K562 (cell line): ENCODE data around the gene SRGAP3.

Experiments used
- EZH2 ChIP-seq: IDR thresholded peaks from 2 replicates; pipeline ENCODE4 v1.6.1; 2012; ENCODE audit warnings: low read depth, mild to moderate bottlenecking, inconsistent platforms, low read length, borderline replicate concordance
- FOXA3 ChIP-seq, 2 experiments: fragments of 450-650 bp in 1 of 2; sonication (generic) in 1 of 2; formaldehyde crosslinking; IDR thresholded peaks in 1 of 2; conservative IDR thresholded peaks in 1 of 2; 2 replicates each; pipeline versions ENCODE4 v1.4.0 to v1.8.0; 2020 to 2022; ENCODE audit warnings: mild to moderate bottlenecking in 2 of 2, missing genetic modification reagents in 1 of 2
- PHF8 ChIP-seq: fragments of 200-600 bp; sonication (generic); IDR thresholded peaks from 2 replicates; pipeline ENCODE4 v1.6.1; 2012; ENCODE audit warnings: mixed run types, mild to moderate bottlenecking, inconsistent platforms, low read length, moderate library complexity, borderline replicate concordance
- RAD51 ChIP-seq: fragments of 450-650 bp; IDR thresholded peaks from 2 replicates; pipeline ENCODE4 v1.7.1; 2016; ENCODE audit warnings: low read depth, mild to moderate bottlenecking, borderline replicate concordance
- ZNF717 ChIP-seq: fragments of 250-450 bp; sonication (Bioruptor Pico); IDR thresholded peaks from 2 replicates; pipeline ENCODE4 v1.5.0; 2021
- TF ChIP-seq, protein P1 (sequence below): sonication (generic); formaldehyde crosslinking; IDR thresholded peaks from 2 replicates; pipeline ENCODE4 v1.8.1; 2023; ENCODE audit warnings: mild to moderate bottlenecking, missing genetic modification reagents
- TF ChIP-seq, protein P2 (sequence below), 3 experiments: IDR thresholded peaks in 2 of 3; conservative IDR thresholded peaks in 1 of 3; 2 replicates each; pipeline ENCODE4 v1.5.1; 2011 to 2012; ENCODE audit warnings: low read length in 3 of 3, mild to moderate bottlenecking in 3 of 3, control low read depth in 2 of 3, improper control_type of control experiment in 1 of 3, inconsistent platforms in 1 of 3, low read depth in 1 of 3, mixed read lengths in 1 of 3, moderate library complexity in 1 of 3; ENCODE audit not compliant: insufficient read depth in 2 of 3
- TF ChIP-seq, protein P3 (sequence below): sonication (generic); formaldehyde crosslinking; IDR thresholded peaks from 2 replicates; pipeline ENCODE4 v1.4.0; 2020; ENCODE audit warnings: mild to moderate bottlenecking, missing genetic modification reagents
- TF ChIP-seq, protein P4 (sequence below): sonication (generic); formaldehyde crosslinking; IDR thresholded peaks from 2 replicates; pipeline ENCODE4 v1.9.0; 2022; ENCODE audit warnings: mild to moderate bottlenecking, missing genetic modification reagents

DNA sequence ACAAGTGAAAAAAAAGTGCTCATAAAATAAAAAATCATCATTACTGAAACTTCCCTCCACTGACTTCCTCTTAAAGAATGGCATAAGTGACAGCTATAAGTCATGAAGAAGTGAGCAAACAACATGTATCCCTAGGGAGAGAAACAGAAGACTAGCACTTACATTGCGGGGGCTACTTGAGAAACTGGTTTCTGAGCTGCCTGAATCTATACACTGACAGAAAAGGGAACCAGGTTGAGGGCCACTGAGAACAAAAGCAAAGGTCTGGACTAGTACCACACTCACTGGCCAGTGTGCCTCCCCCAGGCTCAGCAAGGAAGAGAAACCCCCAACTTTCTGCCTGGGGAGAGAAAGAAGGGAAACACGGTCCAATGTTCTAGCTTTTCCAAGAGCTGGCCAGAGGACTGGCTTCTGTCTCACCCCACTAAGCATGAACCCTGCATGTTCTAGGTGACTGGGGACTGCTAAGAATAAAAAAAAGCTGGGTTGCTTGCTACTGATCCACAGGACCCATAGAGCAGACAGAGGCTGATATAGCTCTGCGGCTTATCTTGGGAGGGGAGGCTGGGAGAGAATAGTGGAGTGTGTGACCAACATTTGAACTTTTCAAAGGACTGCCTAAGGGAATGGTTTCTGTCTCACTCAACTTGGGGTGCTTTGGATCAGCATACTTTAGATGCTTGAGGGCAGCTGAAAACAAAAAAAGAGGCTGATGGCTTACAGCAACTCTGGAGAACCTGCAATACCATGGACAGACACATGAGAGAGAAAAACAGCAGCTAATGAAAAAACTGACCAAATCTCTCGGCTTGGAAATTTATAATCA is 294.3 kb downstream of the SRGAP3 start:
- TF ChIP-seq, protein P1, sequence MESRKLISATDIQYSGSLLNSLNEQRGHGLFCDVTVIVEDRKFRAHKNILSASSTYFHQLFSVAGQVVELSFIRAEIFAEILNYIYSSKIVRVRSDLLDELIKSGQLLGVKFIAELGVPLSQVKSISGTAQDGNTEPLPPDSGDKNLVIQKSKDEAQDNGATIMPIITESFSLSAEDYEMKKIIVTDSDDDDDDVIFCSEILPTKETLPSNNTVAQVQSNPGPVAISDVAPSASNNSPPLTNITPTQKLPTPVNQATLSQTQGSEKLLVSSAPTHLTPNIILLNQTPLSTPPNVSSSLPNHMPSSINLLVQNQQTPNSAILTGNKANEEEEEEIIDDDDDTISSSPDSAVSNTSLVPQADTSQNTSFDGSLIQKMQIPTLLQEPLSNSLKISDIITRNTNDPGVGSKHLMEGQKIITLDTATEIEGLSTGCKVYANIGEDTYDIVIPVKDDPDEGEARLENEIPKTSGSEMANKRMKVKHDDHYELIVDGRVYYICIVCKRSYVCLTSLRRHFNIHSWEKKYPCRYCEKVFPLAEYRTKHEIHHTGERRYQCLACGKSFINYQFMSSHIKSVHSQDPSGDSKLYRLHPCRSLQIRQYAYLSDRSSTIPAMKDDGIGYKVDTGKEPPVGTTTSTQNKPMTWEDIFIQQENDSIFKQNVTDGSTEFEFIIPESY (CRISPR knock-in tag) = no peak
- TF ChIP-seq ZNF717 (CRISPR knock-in tag) = no peak
- TF ChIP-seq PHF8 = no peak
- TF ChIP-seq, protein P2, sequence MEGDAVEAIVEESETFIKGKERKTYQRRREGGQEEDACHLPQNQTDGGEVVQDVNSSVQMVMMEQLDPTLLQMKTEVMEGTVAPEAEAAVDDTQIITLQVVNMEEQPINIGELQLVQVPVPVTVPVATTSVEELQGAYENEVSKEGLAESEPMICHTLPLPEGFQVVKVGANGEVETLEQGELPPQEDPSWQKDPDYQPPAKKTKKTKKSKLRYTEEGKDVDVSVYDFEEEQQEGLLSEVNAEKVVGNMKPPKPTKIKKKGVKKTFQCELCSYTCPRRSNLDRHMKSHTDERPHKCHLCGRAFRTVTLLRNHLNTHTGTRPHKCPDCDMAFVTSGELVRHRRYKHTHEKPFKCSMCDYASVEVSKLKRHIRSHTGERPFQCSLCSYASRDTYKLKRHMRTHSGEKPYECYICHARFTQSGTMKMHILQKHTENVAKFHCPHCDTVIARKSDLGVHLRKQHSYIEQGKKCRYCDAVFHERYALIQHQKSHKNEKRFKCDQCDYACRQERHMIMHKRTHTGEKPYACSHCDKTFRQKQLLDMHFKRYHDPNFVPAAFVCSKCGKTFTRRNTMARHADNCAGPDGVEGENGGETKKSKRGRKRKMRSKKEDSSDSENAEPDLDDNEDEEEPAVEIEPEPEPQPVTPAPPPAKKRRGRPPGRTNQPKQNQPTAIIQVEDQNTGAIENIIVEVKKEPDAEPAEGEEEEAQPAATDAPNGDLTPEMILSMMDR (IDR thresholded peaks at IDR 0.05 in 2 of 3, conservative IDR thresholded peaks at IDR 0.05 in 1 of 3; ENCODE audit: insufficient read depth in 2 of 3, low read depth in 1 of 3, low read length in 3 of 3) = no peak
- no peak for TF ChIP-seq RAD51
- TF ChIP-seq EZH2 = no peak
- TF ChIP-seq FOXA3 (CRISPR knock-in tag; conservative IDR thresholded peaks at IDR 0.05 in 1 of 2, IDR thresholded peaks at IDR 0.05 in 1 of 2) = no peak
- TF ChIP-seq, protein P3, sequence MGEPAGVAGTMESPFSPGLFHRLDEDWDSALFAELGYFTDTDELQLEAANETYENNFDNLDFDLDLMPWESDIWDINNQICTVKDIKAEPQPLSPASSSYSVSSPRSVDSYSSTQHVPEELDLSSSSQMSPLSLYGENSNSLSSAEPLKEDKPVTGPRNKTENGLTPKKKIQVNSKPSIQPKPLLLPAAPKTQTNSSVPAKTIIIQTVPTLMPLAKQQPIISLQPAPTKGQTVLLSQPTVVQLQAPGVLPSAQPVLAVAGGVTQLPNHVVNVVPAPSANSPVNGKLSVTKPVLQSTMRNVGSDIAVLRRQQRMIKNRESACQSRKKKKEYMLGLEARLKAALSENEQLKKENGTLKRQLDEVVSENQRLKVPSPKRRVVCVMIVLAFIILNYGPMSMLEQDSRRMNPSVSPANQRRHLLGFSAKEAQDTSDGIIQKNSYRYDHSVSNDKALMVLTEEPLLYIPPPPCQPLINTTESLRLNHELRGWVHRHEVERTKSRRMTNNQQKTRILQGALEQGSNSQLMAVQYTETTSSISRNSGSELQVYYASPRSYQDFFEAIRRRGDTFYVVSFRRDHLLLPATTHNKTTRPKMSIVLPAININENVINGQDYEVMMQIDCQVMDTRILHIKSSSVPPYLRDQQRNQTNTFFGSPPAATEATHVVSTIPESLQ (CRISPR knock-in tag) = no peak
- TF ChIP-seq, protein P4, sequence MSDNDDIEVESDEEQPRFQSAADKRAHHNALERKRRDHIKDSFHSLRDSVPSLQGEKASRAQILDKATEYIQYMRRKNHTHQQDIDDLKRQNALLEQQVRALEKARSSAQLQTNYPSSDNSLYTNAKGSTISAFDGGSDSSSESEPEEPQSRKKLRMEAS = no peak
